Sigmoid colon (tissue), 7 donors: ENCODE results near the gene MED13L. TPM values are rescaled to one million over a fixed set of nuclear protein-coding genes. Genes with fewer than 3 reads are reported as not detected.

Source experiments
- DNase-seq: peaks from one replicate; pipeline ENCODE4 v3.0.0-alpha.2; 2019
- H3K27ac ChIP-seq, 4 donors: fragments of 200-600 bp; sonication (generic); one replicate each; pipeline ENCODE4 v1.5.1; 2016 to 2019; ENCODE audit warnings: mild to moderate bottlenecking in 1 of 4
- H3K27me3 ChIP-seq, 3 donors: fragments of 200-600 bp; sonication (generic); one replicate each; pipeline ENCODE4 v1.5.1; 2019; ENCODE audit warnings: mild to moderate bottlenecking in 1 of 3
- H3K36me3 ChIP-seq, 4 donors: fragments of 200-600 bp; sonication (generic); one replicate each; pipeline ENCODE4 v1.5.1; 2016 to 2019
- H3K4me1 ChIP-seq, 4 donors: fragments of 200-600 bp; sonication (generic); one replicate each; pipeline ENCODE4 v1.5.1; 2017 to 2019
- H3K4me3 ChIP-seq, 4 donors: fragments of 200-600 bp; sonication (generic); one replicate each; pipeline ENCODE4 v1.5.1; 2017 to 2019; ENCODE audit warnings: mild to moderate bottlenecking in 2 of 4, moderate library complexity in 1 of 4
- H3K9me3 ChIP-seq, 4 donors: fragments of 200-600 bp in 3 of 4; sonication (generic) in 3 of 4; one replicate each; pipeline versions ENCODE4 v1.5.1 to v1.6.1; 2013 to 2019
- CTCF ChIP-seq, 4 experiments: fragments of 450-650 bp in 3 of 4; fragments of 200-600 bp in 1 of 4; IDR thresholded peaks; one replicate each; pipeline ENCODE4 v1.5.1; 2016 to 2019; ENCODE audit warnings: antibody characterized with exemption in 4 of 4, mild to moderate bottlenecking in 3 of 4, moderate library complexity in 2 of 4
- EP300 ChIP-seq, 4 donors: sonication (generic); formaldehyde crosslinking; IDR thresholded peaks; one replicate each; pipeline ENCODE4 v1.6.1; 2017; ENCODE audit warnings: antibody characterized with exemption in 4 of 4
- POLR2A ChIP-seq, 2 donors: fragments of 450-650 bp; IDR thresholded peaks; one replicate each; pipeline ENCODE4 v1.6.1; 2016; ENCODE audit warnings: antibody characterized with exemption in 2 of 2, mild to moderate bottlenecking in 2 of 2, moderate library complexity in 2 of 2
- POLR2AphosphoS5 ChIP-seq, 4 donors: sonication (generic); formaldehyde crosslinking; IDR thresholded peaks; one replicate each; pipeline ENCODE4 v1.6.1; 2017; ENCODE audit warnings: antibody characterized with exemption in 4 of 4
- WGBS, 2 donors: extraction: QIAGEN DNeasy Blood & Tissue Kit; methylation state at CpG; one replicate each; pipeline ENCODE4 v1.1.7; 2013; 5-methylcytosine and 5-hydroxymethylcytosine counted together
- intact Hi-C: fragments of 100-400 bp; cut with DNase I; formaldehyde crosslinking; loops from one replicate; pipeline ENCODE4 v1.15.1; 2023
- polyA plus RNA-seq, 3 donors: library from polyadenylated mRNA; stranded (reverse); fragments of 200-250 nt; gene quantifications; one replicate each; pipeline ENCODE4 v1.2.3, GENCODE V29; 2013
- total RNA-seq, 4 donors: library from RNA; depleted of rRNA; stranded (reverse); fragments of >200 nt; gene quantifications; one replicate each; pipeline ENCODE4 v1.1.0, GENCODE V29; 2016
- donor health status: healthy with polysubstance abuse.
- donor health status: Bipolar disorder and iron deficiency.
- donor health status: healthy.

Gene MED13L
- total and polyA plus RNA-seq, 7 donors, result 12.5 to 246 (median 151) TPM

GRCh38 chr12:116174006-116174405 lies 103.5 kb downstream of the MED13L start:
- Histone ChIP-seq H3K27me3 (no peaks in the 10 kb centered on the region), H3K36me3 (no peaks in the 10 kb centered on the region), H3K4me3 (no peak overlapping the region), H3K4me1 (peaks cover 0 to 40% (median 30%) of the 10 kb centered on the region in 4 donors), H3K27ac (no peak overlapping the region), H3K9me3 (no peaks in the 10 kb centered on the region)
- intact Hi-C loops, result no loop called here
- WGBS, 2 donors, result 92 to 94% methylated on average over 3 of the region's 3 CpGs
- no peak for DNase-seq
- TF ChIP-seq EP300 (IDR thresholded peaks at IDR 0.05), result no peak
- TF ChIP-seq POLR2AphosphoS5 (IDR thresholded peaks at IDR 0.05), result no peak
- no peak for TF ChIP-seq CTCF (IDR thresholded peaks at IDR 0.05)
- TF ChIP-seq POLR2A (IDR thresholded peaks at IDR 0.05), result no peak

- Histone ChIP-seq H3K4me1 (peaks cover 0 to 35% (median 34%) of the 10 kb centered on the region in 4 donors), H3K27ac (no peak overlapping the region), H3K27me3 (no peaks in the 10 kb centered on the region), H3K36me3 (no peaks in the 10 kb centered on the region), H3K9me3 (no peaks in the 10 kb centered on the region), H3K4me3 (no peak overlapping the region)
- no peak for DNase-seq
- WGBS, 2 donors, result 60 to 83% methylated on average over 10 of the region's 10 CpGs
- TF ChIP-seq CTCF (IDR thresholded peaks at IDR 0.05), result no peak
- no peak for TF ChIP-seq EP300 (IDR thresholded peaks at IDR 0.05)
- TF ChIP-seq POLR2AphosphoS5 (IDR thresholded peaks at IDR 0.05), result no peak
- TF ChIP-seq POLR2A (IDR thresholded peaks at IDR 0.05), result no peak
- intact Hi-C loops, result no loop called here
Observed at GRCh38 chr12:116172224-116172849, 105.2 kb downstream of the MED13L start.

- Histone ChIP-seq H3K36me3 (no peaks in the 10 kb centered on the region), H3K27me3 (no peaks in the 10 kb centered on the region), H3K27ac (no peak overlapping the region), H3K4me3 (no peak overlapping the region), H3K9me3 (no peaks in the 10 kb centered on the region), H3K4me1 (peaks cover 0 to 43% (median 41%) of the 10 kb centered on the region in 4 donors)
- no peak for DNase-seq
- no peak for TF ChIP-seq POLR2A (IDR thresholded peaks at IDR 0.05)
- no peak for TF ChIP-seq POLR2AphosphoS5 (IDR thresholded peaks at IDR 0.05)
- no peak for TF ChIP-seq EP300 (IDR thresholded peaks at IDR 0.05)
- no peak for TF ChIP-seq CTCF (IDR thresholded peaks at IDR 0.05)
- intact Hi-C loops, result no loop called here
- 84 to 90% methylated on average over 3 of the region's 3 CpGs for WGBS, 2 donors
Observed at GRCh38 chr12:116171549-116171948, 105.9 kb downstream of the MED13L start.

- WGBS, 2 donors, result 97 to 98% methylated on average over 1 of the region's 1 CpG
- Histone ChIP-seq H3K27me3 (no peaks in the 10 kb centered on the region), H3K4me3 (no peak overlapping the region), H3K36me3 (no peaks in the 10 kb centered on the region), H3K27ac (no peak overlapping the region), H3K4me1 (peaks cover 0 to 67% (median 60%) of the 10 kb centered on the region in 4 donors), H3K9me3 (no peaks in the 10 kb centered on the region)
- intact Hi-C loops, result no loop called here
- DNase-seq, result no peak
- no peak for TF ChIP-seq POLR2A (IDR thresholded peaks at IDR 0.05)
- TF ChIP-seq EP300 (IDR thresholded peaks at IDR 0.05), result no peak
- TF ChIP-seq POLR2AphosphoS5 (IDR thresholded peaks at IDR 0.05), result no peak
- TF ChIP-seq CTCF (IDR thresholded peaks at IDR 0.05), result no peak
Observed at GRCh38 chr12:116169071-116169470, 108.4 kb downstream of the MED13L start.

GRCh38 chr12:116166306-116166705 lies 111.2 kb downstream of the MED13L start:
- no peak overlapping the region for H3K4me3 ChIP-seq
- TF ChIP-seq CTCF (IDR thresholded peaks at IDR 0.05) (no peak), POLR2AphosphoS5 (IDR thresholded peaks at IDR 0.05) (no peak), POLR2A (IDR thresholded peaks at IDR 0.05) (no peak), EP300 (IDR thresholded peaks at IDR 0.05) (no peak)
- peaks cover 0 to 59% (median 47%) of the 10 kb centered on the region in 4 donors for H3K4me1 ChIP-seq
- no peaks in the 10 kb centered on the region for H3K27me3 ChIP-seq
- H3K27ac ChIP-seq, result no peak overlapping the region
- 82 to 88% methylated on average over 5 of the region's 5 CpGs for WGBS, 2 donors
- no peak for DNase-seq
- H3K9me3 ChIP-seq, result no peaks in the 10 kb centered on the region
- no peaks in the 10 kb centered on the region for H3K36me3 ChIP-seq
- intact Hi-C loops, result no loop called here
